Loucy (cell line): ENCODE results near the gene GTF2E1.

Experiments used
- CTCF ChIP-seq: fragments of 200-600 bp; sonication (generic); conservative IDR thresholded peaks from 2 replicates; pipeline ENCODE4 v1.5.1; 2014; ENCODE audit warnings: mild to moderate bottlenecking, antibody characterized with exemption, low read length
- EZH2phosphoT487 ChIP-seq: fragments of 200-600 bp; IDR thresholded peaks from 2 replicates; pipeline ENCODE4 v1.6.1; 2018; ENCODE audit warnings: antibody characterized with exemption, mild to moderate bottlenecking, moderate library complexity, borderline replicate concordance

DNA sequence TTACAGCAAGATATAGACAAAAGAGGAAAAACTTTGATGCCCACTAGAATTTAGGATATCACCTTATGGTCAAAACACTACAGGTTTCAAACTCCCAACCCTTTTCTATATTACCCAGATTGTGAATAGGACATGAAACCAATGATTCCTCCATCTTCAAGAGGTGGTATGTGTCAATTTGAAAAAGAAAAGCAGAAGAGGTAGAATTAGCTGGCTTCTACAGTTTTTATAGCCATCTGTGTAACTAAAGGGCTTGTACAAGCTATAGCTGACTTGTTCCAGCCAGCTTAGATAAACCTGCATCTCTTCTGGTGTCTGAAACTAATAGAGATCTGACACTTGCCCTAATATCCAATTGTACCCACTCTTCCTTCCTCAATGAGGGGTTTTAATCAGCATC lies 35.6 kb upstream of the GTF2E1 start:
- TF ChIP-seq CTCF: no peak
- no peak for TF ChIP-seq EZH2phosphoT487
